GM10248 (cell line): Measurements from ENCODE around the gene MSRB1.

Experiments used
- CTCF ChIA-PET: fragments of 300-600 bp; sonication (Branson Sonifier 250); formaldehyde crosslinking; extraction: SDS; loops from one replicate; lab custom pipeline; 2021; ENCODE audit warnings: antibody characterized with exemption; lab: Yijun Ruan, JAX
- POLR2A ChIA-PET: fragments of 350-650 bp; sonication (Branson Sonifier 250); formaldehyde crosslinking; extraction: SDS; loops from one replicate; lab custom pipeline; 2020; ENCODE audit warnings: antibody characterized with exemption; lab: Yijun Ruan, JAX
- DNase-seq: peaks from one replicate; pipeline ENCODE4 v3.0.0; 2012; ENCODE audit errors: extremely low spot score
- TF ChIP-seq, protein P1 (sequence below): IDR thresholded peaks from 2 replicates; pipeline ENCODE4 v1.5.1; 2012; ENCODE audit warnings: mild to moderate bottlenecking, low read depth; ENCODE audit errors: extremely low read depth, missing control alignments, control extremely low read depth

Gene MSRB1

DNA sequence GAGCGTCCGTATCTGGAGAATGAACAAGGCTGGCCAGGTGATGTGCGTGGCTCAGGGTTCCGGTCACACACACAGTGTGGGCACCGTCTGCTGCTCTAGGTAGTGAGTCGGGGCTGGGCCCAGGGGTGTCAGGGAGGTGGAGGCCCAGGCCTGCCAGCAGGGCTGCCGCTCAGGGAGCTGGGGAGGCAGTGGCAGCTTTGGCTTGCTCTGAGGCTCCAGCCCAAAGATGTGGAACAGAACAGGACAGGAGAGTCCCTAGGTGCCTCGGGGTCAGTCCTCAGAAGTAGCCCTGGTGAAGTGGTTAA lies 33.2 kb upstream of the MSRB1 start:
- ChIA-PET CTCF (no interaction called here), POLR2A (interaction anchor here (0.6 to 2.7 kb wide), 3 partner anchors 11 to 293 kb away, joined by 3 to 19 read pairs (median 3); partner anchors contain the start of genes RNF151, RPS2 and TRAF7)
- TF ChIP-seq, protein P1, sequence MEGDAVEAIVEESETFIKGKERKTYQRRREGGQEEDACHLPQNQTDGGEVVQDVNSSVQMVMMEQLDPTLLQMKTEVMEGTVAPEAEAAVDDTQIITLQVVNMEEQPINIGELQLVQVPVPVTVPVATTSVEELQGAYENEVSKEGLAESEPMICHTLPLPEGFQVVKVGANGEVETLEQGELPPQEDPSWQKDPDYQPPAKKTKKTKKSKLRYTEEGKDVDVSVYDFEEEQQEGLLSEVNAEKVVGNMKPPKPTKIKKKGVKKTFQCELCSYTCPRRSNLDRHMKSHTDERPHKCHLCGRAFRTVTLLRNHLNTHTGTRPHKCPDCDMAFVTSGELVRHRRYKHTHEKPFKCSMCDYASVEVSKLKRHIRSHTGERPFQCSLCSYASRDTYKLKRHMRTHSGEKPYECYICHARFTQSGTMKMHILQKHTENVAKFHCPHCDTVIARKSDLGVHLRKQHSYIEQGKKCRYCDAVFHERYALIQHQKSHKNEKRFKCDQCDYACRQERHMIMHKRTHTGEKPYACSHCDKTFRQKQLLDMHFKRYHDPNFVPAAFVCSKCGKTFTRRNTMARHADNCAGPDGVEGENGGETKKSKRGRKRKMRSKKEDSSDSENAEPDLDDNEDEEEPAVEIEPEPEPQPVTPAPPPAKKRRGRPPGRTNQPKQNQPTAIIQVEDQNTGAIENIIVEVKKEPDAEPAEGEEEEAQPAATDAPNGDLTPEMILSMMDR: no peak
- no peak for DNase-seq

DNA sequence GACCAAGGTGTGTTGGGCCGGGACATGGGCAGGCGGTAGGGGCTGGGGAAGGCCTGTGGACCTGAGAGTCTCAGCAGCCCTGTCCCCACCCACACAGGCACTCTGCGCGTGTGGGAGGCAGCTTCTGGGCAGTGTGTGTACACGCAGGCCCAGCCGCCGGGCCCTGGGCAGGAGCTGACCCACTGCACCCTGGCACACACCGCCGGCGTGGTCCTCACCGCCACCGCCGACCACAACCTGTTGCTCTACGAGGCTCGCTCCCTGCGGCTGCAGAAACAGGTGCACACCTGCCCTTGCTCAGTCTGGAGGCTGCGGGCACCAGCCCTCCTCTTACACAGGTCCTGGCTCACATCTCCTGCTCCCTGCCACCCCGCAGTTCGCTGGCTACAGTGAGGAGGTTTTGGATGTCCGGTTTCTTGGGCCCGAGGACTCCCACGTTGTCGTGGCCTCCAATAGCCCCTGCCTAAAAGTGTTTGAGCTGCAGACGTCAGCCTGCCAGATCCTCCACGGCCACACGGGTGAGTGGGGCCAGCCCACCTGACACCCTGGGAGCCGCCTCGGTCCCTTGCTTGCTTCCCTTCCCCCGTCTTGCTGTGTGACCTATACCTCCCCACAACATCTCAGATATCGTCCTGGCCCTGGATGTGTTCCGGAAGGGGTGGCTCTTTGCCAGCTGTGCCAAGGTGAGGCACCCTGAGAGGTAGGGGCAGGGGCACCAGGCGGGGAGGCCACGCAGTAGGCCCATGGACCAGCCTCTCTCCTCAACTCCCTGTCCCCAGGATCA lies 32.6 kb upstream of the MSRB1 start:
- TF ChIP-seq, protein P1: no peak
- no peak for DNase-seq
- POLR2A ChIA-PET: interaction anchor here (1.3 to 2.7 kb wide), 2 partner anchors 10 to 180 kb away, joined by 4 to 19 read pairs; partner anchors contain the start of genes RNF151, RPS2 and TRAF7
- CTCF ChIA-PET: no interaction called here

DNA sequence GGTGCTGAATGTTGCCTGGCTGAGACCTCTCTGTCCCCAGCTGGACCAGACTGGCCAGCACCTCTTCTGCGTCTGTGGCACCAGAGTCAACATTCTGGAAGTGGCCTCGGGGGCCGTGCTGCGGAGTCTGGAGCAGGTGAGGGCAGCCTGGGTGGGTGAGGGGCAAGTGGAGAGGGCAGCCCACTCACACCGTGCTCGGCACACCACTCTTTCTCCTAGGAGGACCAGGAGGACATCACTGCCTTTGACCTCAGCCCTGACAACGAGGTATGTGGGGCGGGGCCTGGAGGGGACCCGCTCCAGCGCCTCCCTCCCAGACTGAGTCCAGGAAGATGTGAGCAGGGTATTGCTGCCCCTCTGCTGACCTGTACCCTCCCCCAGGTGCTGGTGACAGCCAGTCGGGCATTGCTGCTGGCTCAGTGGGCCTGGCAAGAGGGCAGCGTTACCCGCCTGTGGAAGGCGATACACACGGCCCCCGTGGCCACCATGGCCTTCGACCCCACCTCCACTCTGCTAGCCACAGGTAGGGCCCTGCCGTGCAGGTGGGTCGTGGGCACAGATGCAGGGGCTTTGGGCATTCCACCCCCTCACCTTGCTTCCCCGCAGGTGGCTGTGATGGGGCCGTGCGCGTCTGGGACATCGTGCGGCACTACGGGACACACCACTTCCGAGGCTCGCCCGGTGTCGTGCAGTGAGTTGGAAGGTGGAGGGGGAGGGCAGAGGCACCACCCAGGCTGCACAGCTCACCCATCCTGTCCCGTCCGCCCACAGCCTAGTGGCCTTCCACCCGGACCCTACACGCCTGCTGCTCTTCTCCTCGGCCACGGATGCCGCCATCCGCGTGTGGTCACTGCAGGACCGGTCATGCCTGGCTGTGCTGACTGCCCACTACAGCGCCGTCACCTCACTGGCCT lies 31.4 kb upstream of the MSRB1 start:
- DNase-seq: no peak
- TF ChIP-seq, protein P1: no peak
- CTCF ChIA-PET: no interaction called here
- POLR2A ChIA-PET: interaction anchor here (0.5 to 2.7 kb wide), 4 partner anchors 9 to 181 kb away, joined by 3 to 19 read pairs (median 4); partner anchors contain the start of genes RNF151, RPS2 and TRAF7

DNA sequence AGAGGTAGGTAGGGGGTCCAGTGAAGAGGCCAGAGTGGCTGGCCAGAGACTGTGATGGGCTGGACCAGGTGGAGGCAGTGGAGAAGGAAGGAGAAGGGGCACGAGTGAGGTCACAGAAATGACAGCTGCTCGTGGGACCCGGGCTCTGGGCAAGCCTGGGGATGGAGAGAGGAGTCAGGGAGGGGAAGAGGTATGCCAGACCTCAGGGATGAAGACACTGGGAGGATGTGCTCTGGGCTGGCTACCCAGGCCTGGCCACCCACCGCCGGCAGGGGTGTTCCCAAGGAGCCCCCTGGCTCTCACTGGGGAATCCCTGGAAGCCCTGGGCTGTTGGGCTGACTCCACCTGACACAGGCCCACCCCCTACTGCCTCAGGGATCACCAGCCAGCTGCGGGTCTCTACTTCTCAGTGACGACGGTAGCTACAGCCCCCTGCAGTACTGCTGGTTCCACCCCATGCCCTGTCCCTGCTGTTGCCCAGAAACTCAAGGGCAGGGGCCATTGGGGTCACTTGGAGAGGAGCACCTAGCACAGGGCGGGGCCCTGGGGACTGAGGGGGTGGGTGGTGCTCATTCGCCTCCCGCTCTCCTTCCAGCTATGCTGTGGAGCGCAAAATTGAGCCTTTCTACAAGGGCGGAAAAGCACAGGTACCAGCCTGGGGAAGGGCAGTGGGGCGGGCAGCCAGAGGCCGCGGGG lies 30.6 kb upstream of the MSRB1 start:
- CTCF ChIA-PET: interaction anchor here (0.8 kb wide), 1 partner anchor 10 kb away, joined by 3 read pairs; no protein-coding TSS in a partner anchor
- TF ChIP-seq, protein P1: no peak
- DNase-seq: no peak
- POLR2A ChIA-PET: interaction anchor here (0.5 to 0.9 kb wide), 2 partner anchors 9 to 45 kb away, joined by 3 to 5 read pairs; partner anchors contain the start of gene RPS2

DNA sequence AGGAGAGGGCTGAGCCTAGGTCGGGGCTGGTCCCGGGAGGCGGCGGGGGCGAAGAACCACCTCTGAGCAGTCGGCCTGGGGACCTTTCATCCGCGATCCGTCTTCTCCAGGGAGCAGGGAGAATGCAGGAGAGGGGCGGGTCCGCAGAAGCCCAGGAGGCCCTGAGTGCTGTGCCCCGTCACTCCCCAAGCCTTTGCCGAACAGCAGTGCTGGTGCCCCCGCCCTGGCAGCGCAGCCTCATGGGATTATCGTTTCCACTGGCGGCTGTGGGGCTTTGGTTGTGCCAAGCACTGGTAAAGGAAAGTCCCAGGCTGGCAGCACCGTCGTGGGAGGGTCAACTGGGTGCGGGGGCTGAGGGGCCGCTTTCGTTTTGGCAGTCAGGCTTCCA lies 29.5 kb upstream of the MSRB1 start:
- TF ChIP-seq, protein P1: no peak
- CTCF ChIA-PET: interaction anchor here (0.7 to 1.2 kb wide), 3 partner anchors 11 to 76 kb away, joined by 3 to 5 read pairs (median 3); partner anchors contain the start of genes NTHL1 and TSC2

More for the DNA sequence above, 29.5 kb upstream of the MSRB1 start:
- DNase-seq: no peak
- POLR2A ChIA-PET: interaction anchor here (1.2 to 1.3 kb wide), 2 partner anchors 10 to 183 kb away, joined by 3 read pairs; partner anchors contain the start of gene TRAF7
